A673 (cell line): ENCODE data around the gene METTL3.

Experiments
- EZH2 ChIP-seq: fragments of 200-600 bp; sonication (generic); IDR thresholded peaks from 2 replicates; pipeline ENCODE4 v1.6.1; 2017; ENCODE audit warnings: borderline replicate concordance, low read depth, mild to moderate bottlenecking, mixed read lengths, antibody characterized with exemption, low read length; ENCODE audit not compliant: poor library complexity, severe bottlenecking
- TF ChIP-seq, protein P1 (sequence below): fragments of 300-800, 200-600 bp; sonication (generic); conservative IDR thresholded peaks from 2 replicates; pipeline ENCODE4 v1.5.1; 2017; ENCODE audit warnings: low read depth, mild to moderate bottlenecking, antibody characterized with exemption, low read length, moderate library complexity, mixed read lengths

DNA sequence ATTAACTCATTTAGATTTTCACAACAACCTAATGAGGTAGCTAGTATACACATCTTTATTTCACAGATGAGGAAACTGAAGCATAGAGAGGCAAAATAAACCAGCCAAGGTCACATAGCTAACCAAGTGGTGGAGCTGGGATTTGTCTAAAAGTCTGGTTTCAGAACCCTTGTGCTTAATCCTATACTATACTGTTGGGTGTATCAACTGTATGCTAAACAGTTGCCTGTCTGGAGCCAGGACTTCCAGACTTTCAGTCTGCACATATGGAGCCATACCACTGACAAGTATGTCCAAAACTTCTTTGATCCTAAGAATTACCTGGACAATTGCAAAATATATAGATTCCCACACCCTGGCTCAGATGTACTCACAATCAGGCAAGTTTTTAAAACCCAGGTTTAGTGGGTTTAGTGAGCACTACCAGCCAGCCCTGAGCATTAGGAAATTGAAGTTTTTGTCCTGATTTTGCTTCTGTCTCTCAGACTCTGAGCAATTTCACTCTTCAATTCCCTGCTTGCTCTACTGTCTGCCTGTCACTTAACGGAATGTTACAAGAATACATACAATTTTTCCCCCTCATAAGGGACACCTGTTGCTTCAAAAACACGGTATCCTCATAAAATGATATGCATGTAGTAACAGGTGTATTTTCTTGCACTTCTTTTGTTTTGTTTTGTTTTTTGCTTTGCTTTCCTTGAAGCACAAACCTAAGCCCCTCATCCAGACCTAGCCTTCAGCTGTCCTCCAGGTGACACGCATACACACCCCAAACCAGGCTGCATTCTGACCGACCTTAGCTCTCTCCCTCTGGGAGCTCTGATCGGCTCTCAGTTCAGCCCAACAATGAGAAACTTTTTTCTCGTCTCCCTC, 24.6 kb upstream of the METTL3 start:
- TF ChIP-seq, protein P1, sequence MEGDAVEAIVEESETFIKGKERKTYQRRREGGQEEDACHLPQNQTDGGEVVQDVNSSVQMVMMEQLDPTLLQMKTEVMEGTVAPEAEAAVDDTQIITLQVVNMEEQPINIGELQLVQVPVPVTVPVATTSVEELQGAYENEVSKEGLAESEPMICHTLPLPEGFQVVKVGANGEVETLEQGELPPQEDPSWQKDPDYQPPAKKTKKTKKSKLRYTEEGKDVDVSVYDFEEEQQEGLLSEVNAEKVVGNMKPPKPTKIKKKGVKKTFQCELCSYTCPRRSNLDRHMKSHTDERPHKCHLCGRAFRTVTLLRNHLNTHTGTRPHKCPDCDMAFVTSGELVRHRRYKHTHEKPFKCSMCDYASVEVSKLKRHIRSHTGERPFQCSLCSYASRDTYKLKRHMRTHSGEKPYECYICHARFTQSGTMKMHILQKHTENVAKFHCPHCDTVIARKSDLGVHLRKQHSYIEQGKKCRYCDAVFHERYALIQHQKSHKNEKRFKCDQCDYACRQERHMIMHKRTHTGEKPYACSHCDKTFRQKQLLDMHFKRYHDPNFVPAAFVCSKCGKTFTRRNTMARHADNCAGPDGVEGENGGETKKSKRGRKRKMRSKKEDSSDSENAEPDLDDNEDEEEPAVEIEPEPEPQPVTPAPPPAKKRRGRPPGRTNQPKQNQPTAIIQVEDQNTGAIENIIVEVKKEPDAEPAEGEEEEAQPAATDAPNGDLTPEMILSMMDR, result no peak
- TF ChIP-seq EZH2, result no peak
